ENCODE measurements around the gene COX20.
A peak's percentile ranks its signal among the peaks of the same experiment; 100 is the strongest.

- TF ChIP-seq CTCF (IDR thresholded peaks at IDR 0.05) (peak in 3 of 4 experiments; percentile 36 to 65 (median 63)), EP300 (IDR thresholded peaks at IDR 0.05) (peak; percentile 37), POLR2AphosphoS5 (IDR thresholded peaks at IDR 0.05) (peak; percentile 98)
Observed at GRCh38 chr1:244864253-244865027, 29.0 kb downstream of the COX20 start, which contains the start of gene HNRNPU.

Measured in gastroesophageal sphincter (tissue), 3 donors.